HepG2 (cell line): ENCODE data around the gene AP3D1. TPM values are rescaled to one million over a fixed set of nuclear protein-coding genes. Genes with fewer than 3 reads are reported as not detected.

ENCODE experiments used
- ATAC-seq: fragments of 200-7000 bp; cut with Tn5 transposase; 3 replicates; pipeline ENCODE4 v1.9.1; 2020; ENCODE audit warnings: mild to moderate bottlenecking, moderate library complexity
- BruUV-seq: library from RNA; stranded (reverse); fragments of 400-500 nt; replicated peaks from 2 replicates; lab custom pipeline; 2021; lab: Mats Ljungman, UMichigan
- CTCF ChIA-PET: fragments of 300-600 bp; formaldehyde crosslinking; extraction: SDS; loops from one replicate; lab custom pipeline; 2021; ENCODE audit warnings: low total read pairs, inconsistent platforms, low intra/inter-chr PET ratio; lab: Yijun Ruan, JAX
- POLR2A ChIA-PET: fragments of 350-600 bp; sonication (Branson Sonifier 250); formaldehyde crosslinking; loops from one replicate; lab custom pipeline; 2020; ENCODE audit warnings: antibody characterized with exemption, inconsistent platforms; lab: Yijun Ruan, JAX
- DNase-seq: peaks from one replicate; pipeline ENCODE4 v3.0.0-alpha.2; 2015; ENCODE audit warnings: low spot score
- FAIRE-seq: peaks from 3 replicates; lab custom pipeline; 2011; peaks lifted over from hg19 to GRCh38; lab: Jason Lieb, UNC
- H2AFZ ChIP-seq: one replicate; pipeline ENCODE4 v1.6.1; 2011; ENCODE audit warnings: low read length, inconsistent platforms
- H3K27ac ChIP-seq: fragments of 300-600 bp; 3 replicates; pipeline ENCODE4 v1.8.0; 2011; ENCODE audit warnings: mixed run types, mild to moderate bottlenecking, mixed read lengths, low read length, inconsistent platforms; ENCODE audit not compliant: insufficient read depth; ENCODE audit errors: extremely low read length
- H3K27me3 ChIP-seq, 2 experiments: fragments of 200-600 bp in 1 of 2; 2 replicates in 1 of 2; 3 replicates in 1 of 2; pipeline versions ENCODE4 v1.6.0 to v1.8.0; 2011; ENCODE audit warnings: low read length in 2 of 2, mild to moderate bottlenecking in 2 of 2, moderate library complexity in 2 of 2, inconsistent platforms in 1 of 2; ENCODE audit not compliant: insufficient read depth in 2 of 2, control insufficient read depth in 1 of 2
- H3K36me3 ChIP-seq, 2 experiments: fragments of 200-600 bp in 1 of 2; replicated peaks in 1 of 2; 2 replicates in 1 of 2; 3 replicates in 1 of 2; pipeline versions ENCODE4 v1.5.1 to v1.8.0; 2011; ENCODE audit warnings: low read length in 2 of 2, inconsistent platforms in 1 of 2; ENCODE audit not compliant: insufficient read depth in 2 of 2, control insufficient read depth in 1 of 2
- H3K4me1 ChIP-seq: 2 replicates; pipeline ENCODE4 v1.5.1; 2012; ENCODE audit warnings: low read length, inconsistent platforms; ENCODE audit not compliant: insufficient read depth
- H3K4me2 ChIP-seq: 2 replicates; pipeline ENCODE4 v1.6.0; 2011; ENCODE audit warnings: low read depth, low read length, inconsistent platforms
- H3K4me3 ChIP-seq, 3 experiments: fragments of 200-600 bp in 1 of 3; sonication (generic), shearing (Covaris generic) in 1 of 3; replicated peaks in 1 of 3; 2 replicates each; pipeline ENCODE4 v1.5.1; 2011 to 2016; ENCODE audit warnings: low read length in 3 of 3, inconsistent platforms in 2 of 3, low read depth in 2 of 3, mild to moderate bottlenecking in 2 of 3, control low read depth in 1 of 3, mixed read lengths in 1 of 3; ENCODE audit not compliant: insufficient read depth in 1 of 3
- H3K79me2 ChIP-seq: one replicate; pipeline ENCODE4 v1.6.1; 2011; ENCODE audit warnings: low read length, inconsistent platforms; ENCODE audit not compliant: insufficient read depth
- H3K9ac ChIP-seq: 2 replicates; pipeline ENCODE4 v1.6.0; 2011; ENCODE audit warnings: mild to moderate bottlenecking, low read depth, low read length, inconsistent platforms; ENCODE audit not compliant: insufficient read depth
- H3K9me3 ChIP-seq: 2 replicates; pipeline ENCODE4 v1.5.1; 2012; ENCODE audit warnings: mild to moderate bottlenecking, low read length
- H4K20me1 ChIP-seq: 2 replicates; pipeline ENCODE4 v1.6.0; 2011; ENCODE audit warnings: inconsistent platforms, mild to moderate bottlenecking, low read length, moderate library complexity; ENCODE audit not compliant: insufficient read depth
- CTCF ChIP-seq: sonication (generic); formaldehyde crosslinking; IDR thresholded peaks from 2 replicates; pipeline ENCODE4 v1.5.0; 2020; ENCODE audit warnings: mild to moderate bottlenecking, missing genetic modification reagents, moderate library complexity
- STAG1 ChIP-seq: sonication (generic); formaldehyde crosslinking; IDR thresholded peaks from 2 replicates; pipeline ENCODE4 v1.4.0; 2020; ENCODE audit warnings: missing genetic modification reagents
- ZBTB33 ChIP-seq: sonication (generic); formaldehyde crosslinking; IDR thresholded peaks from 2 replicates; pipeline ENCODE4 v1.4.0; 2020; ENCODE audit warnings: missing genetic modification reagents
- ZBTB49 ChIP-seq: sonication (generic); formaldehyde crosslinking; IDR thresholded peaks from 2 replicates; pipeline ENCODE4 v1.4.0; 2020; ENCODE audit warnings: missing genetic modification reagents, borderline replicate concordance
- WGBS: methylation state at CpG from one replicate; pipeline ENCODE4 v1.1.6; 2017; ENCODE audit warnings: low lambda C conversion rate; 5-methylcytosine and 5-hydroxymethylcytosine counted together
- in situ Hi-C: cut with HindIII; loops from 2 replicates; pipeline ENCODE4 v1.10.0; 2017; ENCODE audit warnings: low pct_unique_long_range_greater_than_20kb; ENCODE audit not compliant: extremely low pct_ligation_motif_present
- intact Hi-C: fragments of 100-400 bp; cut with micrococcal nuclease; formaldehyde crosslinking; loops from one replicate; pipeline ENCODE4 v1.10.0; 2022; ENCODE audit not compliant: unreplicated experiment
- polyA plus RNA-seq, 8 experiments: library from polyadenylated mRNA; depleted of rRNA in 3 of 8; stranded (reverse) in 7 of 8; unstranded in 1 of 8; fragments of >200 nt; fragmentation: Illumina TruSeq in 4 of 8; extraction: Trizol in 4 of 8; gene quantifications; 2 replicates each; pipeline versions ENCODE4 v1.2.1 to v1.2.3, GENCODE V29; 2011 to 2016; ENCODE audit warnings: low read depth in 4 of 8, missing spikeins in 1 of 8, mixed read lengths in 1 of 8; ENCODE audit not compliant: insufficient read depth in 1 of 8
- total RNA-seq, 5 experiments: library from RNA; depleted of rRNA; stranded (reverse); fragments of >200 nt; fragmentation: Illumina TruSeq; extraction: Trizol; gene quantifications; 2 replicates each; pipeline ENCODE4 v1.2.3, GENCODE V29; 2016; ENCODE audit warnings: low read depth in 1 of 5

The AP3D1 gene
- total and polyA plus RNA-seq, 2 of the 13 experiments (the other 11 are each of a cell fraction or from before 2014, with no cell fraction given): 68.0 to 82.6 TPM

- H3K79me2 ChIP-seq: peaks cover 23% of the 10 kb centered on the region
- H3K4me1 ChIP-seq: no peaks in the 10 kb centered on the region
- in situ Hi-C loops: no loop called here
- intact Hi-C loops: no loop called here
- ChIA-PET POLR2A (interaction anchor here (1.1 kb wide), 1 partner anchor 30 kb away, joined by 3 read pairs; no protein-coding TSS in a partner anchor), CTCF (no interaction called here)
- no peak overlapping the region for H2AFZ ChIP-seq
- H3K4me3 ChIP-seq: no peak overlapping the region
- H3K9ac ChIP-seq: no peak overlapping the region
- ATAC-seq: peak; percentile 39
- FAIRE-seq: no peak
- no peaks in the 10 kb centered on the region for H3K9me3 ChIP-seq
- H3K36me3 ChIP-seq: peaks cover 29 to 61% of the 10 kb centered on the region in 2 experiments
- peaks cover 19% of the 10 kb centered on the region; the same call in 1 of the 2 replicates for H4K20me1 ChIP-seq
- WGBS: 96% methylated on average over 6 of the region's 18 CpGs
- no peak for DNase-seq
- no peaks in the 10 kb centered on the region for H3K27me3 ChIP-seq
- peak; percentile 44; the same call in 1 of the 2 replicates for TF ChIP-seq ZBTB33
- no peak for TF ChIP-seq ZBTB49 (CRISPR knock-in tag)
- TF ChIP-seq STAG1 (CRISPR knock-in tag): 0 out of 2 replicates have a peak, but pooled peaks have one; percentile 9
- TF ChIP-seq CTCF (CRISPR knock-in tag): 0 out of 2 replicates have a peak, but pooled peaks have one; percentile 11
- TF ChIP-seq, all 625 proteins: peak for 3
- Histone ChIP-seq H3K27ac (no peak overlapping the region), H3K4me2 (no peak overlapping the region)
- no TSS peak for BruUV-seq
Measured at GRCh38 chr19:2199215-2199614, 47.8 kb upstream of the AP3D1 start.
